ENCODE measurements around the gene FGD1. TPM values are rescaled to one million over a fixed set of nuclear protein-coding genes. Genes with fewer than 3 reads are reported as not detected.

Gene FGD1
- total and polyA plus RNA-seq, 2 of the 8 experiments (the other 6 are each of a cell fraction or from before 2014, with no cell fraction given) = 6.8 to 34.9 TPM

GRCh38 chrX:54530357-54530900, 34.4 kb upstream of the FGD1 start:
- Histone ChIP-seq H3K27ac (ENCODE audit: low read depth, low read length) (peak overlapping the region; percentile 79), H3K36me3 (ENCODE audit: control insufficient read depth in 2 of 4, insufficient read depth in 4 of 4, low read length in 3 of 4) (peaks cover 0 to 16% (median 7%) of the 10 kb centered on the region in 4 experiments; a peak in 5 of 8 replicates), H3K9ac (replicated peaks in 1 of 4; ENCODE audit: extremely low read depth in 1 of 4, low read depth in 3 of 4, low read length in 3 of 4) (peak overlapping the region; percentile 77 to 99 (median 84)), H3K4me1 (replicated peaks in 1 of 4; ENCODE audit: control insufficient read depth in 3 of 4, insufficient read depth in 4 of 4, low read length in 3 of 4) (peaks cover 0 to 3% (median 1%) of the 10 kb centered on the region in 4 experiments; a peak in 2 of 7 replicates), H4K91ac (replicated peaks; ENCODE audit: insufficient read length, low read length) (peak overlapping the region; percentile 79), H3K14ac (ENCODE audit: insufficient read length) (no peak overlapping the region), H3K4me3 (ENCODE audit: extremely low read depth in 1 of 4, insufficient read depth in 2 of 4, low read depth in 3 of 4, low read length in 4 of 4) (peak overlapping the region; percentile 88 to 99 (median 98)), H3K79me2 (ENCODE audit: control insufficient read depth in 1 of 2, insufficient read depth in 2 of 2, low read length in 2 of 2) (peaks cover 12 to 45% of the 10 kb centered on the region in 2 experiments; a peak in 3 of 4 replicates), H2BK120ac (replicated peaks; ENCODE audit: low read depth, low read length) (no peak overlapping the region), H3K23me2 (ENCODE audit: low read depth, low read length) (peaks cover 3% of the 10 kb centered on the region; the same call in 1 of the 2 replicates), H3K4me2 (ENCODE audit: insufficient read depth in 1 of 2, low read depth in 2 of 2, low read length in 2 of 2) (peak overlapping the region; percentile 89 to 92), H3K79me1 (ENCODE audit: low read depth, low read length) (no peaks in the 10 kb centered on the region), H2AK5ac (ENCODE audit: low read depth, low read length) (0 out of 2 replicates have a peak overlapping the region, but pooled peaks have one; percentile 24), H4K5ac (ENCODE audit: insufficient read length, low read depth, low read length) (peak overlapping the region; percentile 83), H3K4ac (replicated peaks; ENCODE audit: insufficient read length, low read depth, low read length) (no peak overlapping the region), H2BK15ac (ENCODE audit: low read length) (no peak overlapping the region), H2BK12ac (ENCODE audit: low read depth, low read length) (peak overlapping the region; percentile 9; the same call in 1 of the 2 replicates), H2AFZ (ENCODE audit: low read length) (peak overlapping the region; percentile 22; the same call in 1 of the 2 replicates), H2BK20ac (ENCODE audit: low read length) (no peak overlapping the region), H3K23ac (ENCODE audit: insufficient read length) (no peak overlapping the region), H3K18ac (ENCODE audit: extremely low read depth, low read length) (no peak overlapping the region; the same call in 1 of the 2 replicates), H3K56ac (replicated peaks; ENCODE audit: insufficient read length, low read depth, low read length) (peak overlapping the region; percentile 70), H3K9me3 (ENCODE audit: insufficient read depth in 2 of 2, low read depth in 1 of 2, low read length in 1 of 2) (no peaks in the 10 kb centered on the region), H2BK5ac (ENCODE audit: low read depth, low read length) (peak overlapping the region; percentile 89), H3K27me3 (replicated peaks in 1 of 4; ENCODE audit: control insufficient read depth in 3 of 4, extremely low read depth in 1 of 4, insufficient read depth in 3 of 4, low read length in 3 of 4) (no peaks in the 10 kb centered on the region), H4K8ac (ENCODE audit: extremely low read depth, insufficient read depth, low read length) (peak overlapping the region; percentile 22; the same call in 1 of the 2 replicates), H4K20me1 (replicated peaks in 1 of 2; ENCODE audit: control insufficient read depth in 1 of 2, insufficient read depth in 2 of 2, low read length in 2 of 2) (peaks cover 0 to 3% of the 10 kb centered on the region in 2 experiments)
- ChIA-PET CTCF (ENCODE audit: partially characterized antibody) (no interaction called here), POLR2A (ENCODE audit: partially characterized antibody) (interaction anchor here (0.5 to 2.3 kb wide), 12 partner anchors 9 to 277 kb away, joined by 3 to 8 read pairs (median 4); partner anchors contain the start of genes MAGED2 and TSR2)
- no peak for FAIRE-seq
- WGBS, 2 experiments (ENCODE audit: extremely low coverage in 1 of 2, insufficient coverage in 1 of 2, insufficient read length in 1 of 2, insufficient replicate concordance in 2 of 2, low coverage in 1 of 2, low lambda C conversion rate in 2 of 2, missing lambda C conversion rate in 1 of 2) = 3% methylated on average over 18 of the region's 22 CpGs; no CpG with 5 or more reads in 1 of the 2 experiments
- DNase-seq (ENCODE audit: low read depth in 1 of 2, low spot score in 2 of 2) = no peak
- TF ChIP-seq MAFK (IDR thresholded peaks at IDR 0.05; ENCODE audit: low read depth, low read length) (no peak), ATF3 (IDR thresholded peaks at IDR 0.05; ENCODE audit: insufficient read depth, low read depth, low read length) (no peak), CTBP2 (IDR thresholded peaks at IDR 0.05; ENCODE audit: borderline replicate concordance, insufficient read depth, insufficient read length, low read length) (no peak), SUZ12 (IDR thresholded peaks at IDR 0.05; ENCODE audit: low read length) (no peak), BACH1 (IDR thresholded peaks at IDR 0.05; ENCODE audit: low read length) (no peak), CREB1 (IDR thresholded peaks at IDR 0.05) (no peak), ASH2L (IDR thresholded peaks at IDR 0.05; ENCODE audit: low read length) (peak; percentile 75), USF2 (IDR thresholded peaks at IDR 0.05; ENCODE audit: low read length) (no peak), CBX5 (IDR thresholded peaks at IDR 0.05; ENCODE audit: low read depth, low read length) (no peak), SIN3A (conservative IDR thresholded peaks at IDR 0.05 in 1 of 2, IDR thresholded peaks at IDR 0.05 in 1 of 2; ENCODE audit: low read depth in 1 of 2, low read length in 2 of 2) (peak in 1 of 2 experiments; percentile 73; a peak in 1 of 4 replicates), KDM5A (IDR thresholded peaks at IDR 0.05; ENCODE audit: low read length) (no peak)
